H9 (cell line): ENCODE results near the gene AP2S1. TPM values are rescaled to one million over a fixed set of nuclear protein-coding genes. Genes with fewer than 3 reads are reported as not detected.
"Not testable (repeated sequence)": the region's sequence is repeated elsewhere in the genome, so short reads cannot be mapped to it uniquely, and the experiment has no call there.

Experiments used
- DNase-seq: peaks from one replicate; pipeline ENCODE4 v3.0.0-alpha.2; 2017
- H2AFZ ChIP-seq: one replicate; pipeline ENCODE4 v1.6.1; 2013; ENCODE audit warnings: mild to moderate bottlenecking, low read length, control low read depth, moderate library complexity
- H2AK5ac ChIP-seq: 2 replicates; pipeline ENCODE4 v1.6.1; 2013; ENCODE audit warnings: low read length, control low read depth, mixed read lengths; ENCODE audit not compliant: insufficient read length
- H2BK120ac ChIP-seq: one replicate; pipeline ENCODE4 v1.6.1; 2013; ENCODE audit warnings: low read depth, mild to moderate bottlenecking, low read length, control low read depth, inconsistent platforms; ENCODE audit not compliant: poor library complexity, severe bottlenecking
- H2BK12ac ChIP-seq: 2 replicates; pipeline ENCODE4 v1.6.1; 2013; ENCODE audit warnings: low read length, control low read depth, mixed read lengths, low read depth; ENCODE audit not compliant: insufficient read length
- H2BK15ac ChIP-seq: 2 replicates; pipeline ENCODE4 v1.6.1; 2013; ENCODE audit warnings: low read depth, low read length, control low read depth
- H2BK20ac ChIP-seq: one replicate; pipeline ENCODE4 v1.6.1; 2013; ENCODE audit warnings: low read depth, mild to moderate bottlenecking, low read length, control low read depth, inconsistent platforms; ENCODE audit not compliant: poor library complexity, severe bottlenecking
- H2BK5ac ChIP-seq: 2 replicates; pipeline ENCODE4 v1.6.1; 2013; ENCODE audit warnings: low read length, control low read depth, mixed read lengths; ENCODE audit not compliant: insufficient read length
- H3K14ac ChIP-seq: 2 replicates; pipeline ENCODE4 v1.6.1; 2013; ENCODE audit warnings: low read length, control low read depth; ENCODE audit not compliant: insufficient read depth
- H3K18ac ChIP-seq: 2 replicates; pipeline ENCODE4 v1.6.1; 2013; ENCODE audit warnings: low read depth, mild to moderate bottlenecking, mixed read lengths, low read length, control low read depth; ENCODE audit not compliant: insufficient read length
- H3K23ac ChIP-seq: 2 replicates; pipeline ENCODE4 v1.6.1; 2013; ENCODE audit warnings: low read length, control low read depth, mixed read lengths, low read depth; ENCODE audit not compliant: insufficient read length
- H3K23me2 ChIP-seq: 2 replicates; pipeline ENCODE4 v1.6.1; 2013; ENCODE audit warnings: low read depth, mild to moderate bottlenecking, mixed read lengths, low read length, control low read depth; ENCODE audit not compliant: insufficient read length, poor library complexity, severe bottlenecking
- H3K27ac ChIP-seq: 2 replicates; pipeline ENCODE4 v1.5.1; 2013; ENCODE audit warnings: low read length, control low read depth, mixed read lengths, low read depth; ENCODE audit not compliant: insufficient read length
- H3K27me3 ChIP-seq: 2 replicates; pipeline ENCODE4 v1.6.1; 2013; ENCODE audit warnings: low read length, control low read depth, inconsistent platforms; ENCODE audit not compliant: insufficient read depth
- H3K4ac ChIP-seq: 2 replicates; pipeline ENCODE4 v1.6.1; 2013; ENCODE audit warnings: low read depth, mild to moderate bottlenecking, control low read depth, inconsistent platforms, low read length, moderate library complexity
- H3K4me1 ChIP-seq: 2 replicates; pipeline ENCODE4 v1.6.1; 2013; ENCODE audit warnings: low read length, control low read depth, inconsistent platforms; ENCODE audit not compliant: insufficient read depth
- H3K4me2 ChIP-seq: 2 replicates; pipeline ENCODE4 v1.6.1; 2013; ENCODE audit warnings: low read length, control low read depth, mixed read lengths; ENCODE audit not compliant: insufficient read length, insufficient read depth
- H3K56ac ChIP-seq: 2 replicates; pipeline ENCODE4 v1.6.1; 2013; ENCODE audit warnings: low read depth, mild to moderate bottlenecking, mixed read lengths, low read length, control low read depth; ENCODE audit not compliant: insufficient read length
- H3K79me1 ChIP-seq: 2 replicates; pipeline ENCODE4 v1.6.1; 2013; ENCODE audit warnings: low read depth, mild to moderate bottlenecking, moderate library complexity, low read length, control low read depth, inconsistent platforms; ENCODE audit not compliant: insufficient read depth, poor library complexity, severe bottlenecking
- H3K79me2 ChIP-seq: 2 replicates; pipeline ENCODE4 v1.6.1; 2013; ENCODE audit warnings: low read length, control low read depth, inconsistent platforms; ENCODE audit not compliant: insufficient read depth
- H3K9ac ChIP-seq: 2 replicates; pipeline ENCODE4 v1.6.1; 2013; ENCODE audit warnings: low read length, control low read depth, mixed read lengths; ENCODE audit not compliant: insufficient read length; ENCODE audit errors: extremely low read depth
- H3K9me3 ChIP-seq: one replicate; pipeline ENCODE4 v1.6.1; 2013; ENCODE audit warnings: low read depth, low read length, inconsistent platforms; ENCODE audit not compliant: control insufficient read depth
- H3T11ph ChIP-seq: one replicate; pipeline ENCODE4 v1.6.1; 2013; ENCODE audit warnings: mild to moderate bottlenecking, low read length, control low read depth, inconsistent platforms
- H4K20me1 ChIP-seq: one replicate; pipeline ENCODE4 v1.6.1; 2013; ENCODE audit not compliant: control insufficient read depth, insufficient read length, insufficient read depth
- H4K5ac ChIP-seq: 2 replicates; pipeline ENCODE4 v1.6.1; 2013; ENCODE audit warnings: low read depth, mild to moderate bottlenecking, mixed read lengths, low read length, control low read depth; ENCODE audit not compliant: insufficient read length
- H4K8ac ChIP-seq: replicated peaks from 2 replicates; pipeline ENCODE4 v1.6.1; 2013; ENCODE audit warnings: low read length, control low read depth, mixed read lengths, low read depth; ENCODE audit not compliant: insufficient read length
- H4K91ac ChIP-seq: 2 replicates; pipeline ENCODE4 v1.6.1; 2013; ENCODE audit warnings: low read depth, mild to moderate bottlenecking, moderate library complexity, mixed read lengths, low read length, control low read depth; ENCODE audit not compliant: insufficient read length
- H3K27ac Mint-ChIP-seq, 3 experiments: 2 replicates in 2 of 3; 3 replicates in 1 of 3; pipeline ENCODE4 v1.8.0; 2020 to 2021; ENCODE audit warnings: mixed read lengths in 3 of 3, mild to moderate bottlenecking in 1 of 3, moderate library complexity in 1 of 3
- H3K27me3 Mint-ChIP-seq: 2 replicates; pipeline ENCODE4 v1.8.0; 2021; ENCODE audit warnings: low read depth, mild to moderate bottlenecking, moderate library complexity, mixed read lengths
- H3K36me3 Mint-ChIP-seq, 3 experiments: 2 replicates in 2 of 3; 3 replicates in 1 of 3; pipeline ENCODE4 v1.8.0; 2020 to 2021; ENCODE audit warnings: low read depth in 3 of 3, mixed read lengths in 3 of 3; ENCODE audit not compliant: insufficient read depth in 1 of 3
- H3K4me1 Mint-ChIP-seq, 2 experiments: 2 replicates each; pipeline ENCODE4 v1.8.0; 2020; ENCODE audit warnings: mixed read lengths in 2 of 2
- H3K4me3 Mint-ChIP-seq, 2 experiments: 2 replicates in 1 of 2; 3 replicates in 1 of 2; pipeline ENCODE4 v1.8.0; 2020 to 2021; ENCODE audit warnings: mild to moderate bottlenecking in 2 of 2, mixed read lengths in 2 of 2, moderate library complexity in 1 of 2
- H3K9me3 Mint-ChIP-seq, 2 experiments: 2 replicates in 1 of 2; 3 replicates in 1 of 2; pipeline ENCODE4 v1.8.0; 2020; ENCODE audit warnings: mild to moderate bottlenecking in 2 of 2, mixed read lengths in 2 of 2, moderate library complexity in 1 of 2
- WGBS: extraction: QIAGEN DNeasy Blood & Tissue Kit; methylation state at CpG from one replicate; pipeline ENCODE4 v1.1.7; 2013; ENCODE audit warnings: missing lambda C conversion rate, low lambda C conversion rate, mixed read lengths; ENCODE audit not compliant: insufficient read length; ENCODE audit errors: extremely low coverage; 5-methylcytosine and 5-hydroxymethylcytosine counted together
- total RNA-seq: library from RNA; stranded (reverse); gene quantifications from 2 replicates; pipeline ENCODE4 v1.2.1, GENCODE V29; 2021
- TF ChIP-seq, protein P1 (sequence below): fragments of 200-600 bp; sonication (generic); conservative IDR thresholded peaks from 3 replicates; pipeline ENCODE4 v1.8.0; 2021; ENCODE audit warnings: antibody characterized with exemption, mild to moderate bottlenecking

The AP2S1 gene
- total RNA-seq, 1 experiment from 2014 or later: 193 TPM

DNA sequence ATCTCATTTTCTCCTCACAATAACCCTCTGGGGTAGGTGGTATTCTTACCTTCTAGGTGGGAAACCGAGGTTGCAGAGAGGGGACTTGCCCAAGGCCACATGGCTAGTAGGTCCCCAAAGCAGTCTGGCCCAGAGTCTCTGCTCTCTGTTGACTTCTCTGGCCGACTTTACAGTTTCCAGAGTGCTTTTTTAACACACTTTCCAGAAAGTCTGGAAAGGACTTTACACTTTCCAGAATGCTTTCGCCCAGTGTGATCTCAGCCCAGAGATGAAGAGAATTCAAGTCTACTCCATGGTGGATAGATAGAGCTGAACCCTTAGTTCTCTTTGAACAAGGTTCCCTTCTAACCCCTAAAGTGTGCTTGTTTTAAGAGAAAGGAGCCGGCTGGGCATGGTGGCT, 22.3 kb upstream of the AP2S1 start:
- Histone ChIP-seq H4K91ac (no peak overlapping the region), H3K18ac (no peak overlapping the region), H3K23ac (no peak overlapping the region), H2BK15ac (no peak overlapping the region), H3K27ac (no peak overlapping the region), H4K20me1 (no peaks in the 10 kb centered on the region), H3K9me3 (no peaks in the 10 kb centered on the region), H3K27me3 (no peaks in the 10 kb centered on the region), H3K4me2 (no peak overlapping the region), H3K4me1 (no peaks in the 10 kb centered on the region; the same call in 1 of the 2 replicates), H3K9ac (no peak overlapping the region), H3T11ph (no peak overlapping the region), H3K56ac (no peak overlapping the region), H3K23me2 (no peaks in the 10 kb centered on the region), H2BK5ac (no peak overlapping the region), H2AK5ac (no peak overlapping the region), H2AFZ (no peak overlapping the region), H4K5ac (no peak overlapping the region), H3K79me1 (no peaks in the 10 kb centered on the region), H2BK120ac (no peak overlapping the region), H3K14ac (no peak overlapping the region), H2BK12ac (no peak overlapping the region), H2BK20ac (no peak overlapping the region), H3K79me2 (peaks cover 21% of the 10 kb centered on the region; the same call in 1 of the 2 replicates), H3K4ac (no peak overlapping the region), H4K8ac (no peak overlapping the region)
- Mint-ChIP-seq H3K27me3 (no peaks in the 10 kb centered on the region), H3K4me1 (peaks cover 13 to 22% of the 10 kb centered on the region in 2 experiments), H3K4me3 (no peak overlapping the region), H3K27ac (no peak overlapping the region; a peak in 2 of 7 replicates), H3K9me3 (no peaks in the 10 kb centered on the region), H3K36me3 (peaks cover 0 to 13% (median 0%) of the 10 kb centered on the region in 3 experiments; a peak in 3 of 7 replicates)
- DNase-seq: no peak
- no CpG with 5 or more reads among the region's 4 CpGs for WGBS
- TF ChIP-seq, protein P1, sequence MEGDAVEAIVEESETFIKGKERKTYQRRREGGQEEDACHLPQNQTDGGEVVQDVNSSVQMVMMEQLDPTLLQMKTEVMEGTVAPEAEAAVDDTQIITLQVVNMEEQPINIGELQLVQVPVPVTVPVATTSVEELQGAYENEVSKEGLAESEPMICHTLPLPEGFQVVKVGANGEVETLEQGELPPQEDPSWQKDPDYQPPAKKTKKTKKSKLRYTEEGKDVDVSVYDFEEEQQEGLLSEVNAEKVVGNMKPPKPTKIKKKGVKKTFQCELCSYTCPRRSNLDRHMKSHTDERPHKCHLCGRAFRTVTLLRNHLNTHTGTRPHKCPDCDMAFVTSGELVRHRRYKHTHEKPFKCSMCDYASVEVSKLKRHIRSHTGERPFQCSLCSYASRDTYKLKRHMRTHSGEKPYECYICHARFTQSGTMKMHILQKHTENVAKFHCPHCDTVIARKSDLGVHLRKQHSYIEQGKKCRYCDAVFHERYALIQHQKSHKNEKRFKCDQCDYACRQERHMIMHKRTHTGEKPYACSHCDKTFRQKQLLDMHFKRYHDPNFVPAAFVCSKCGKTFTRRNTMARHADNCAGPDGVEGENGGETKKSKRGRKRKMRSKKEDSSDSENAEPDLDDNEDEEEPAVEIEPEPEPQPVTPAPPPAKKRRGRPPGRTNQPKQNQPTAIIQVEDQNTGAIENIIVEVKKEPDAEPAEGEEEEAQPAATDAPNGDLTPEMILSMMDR: no peak

DNA sequence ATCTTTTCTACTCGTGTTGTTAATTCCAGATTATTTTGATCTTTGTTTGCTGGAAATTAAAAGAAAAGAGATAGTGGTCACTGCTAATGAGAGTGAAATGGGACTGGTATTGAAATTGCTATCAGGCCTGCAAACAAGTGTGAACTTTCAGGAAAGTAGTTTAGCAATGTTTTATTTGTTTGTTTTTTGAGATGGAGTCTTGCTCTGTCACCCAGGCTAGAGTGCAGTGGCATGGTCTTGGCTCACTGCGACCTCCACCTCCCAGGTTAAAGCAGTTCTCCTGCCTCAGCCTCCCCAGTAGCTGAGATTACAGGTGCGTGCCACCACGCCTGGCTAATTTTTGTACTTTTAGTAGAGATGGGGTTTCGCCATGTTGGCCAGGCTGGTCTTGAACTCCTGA, 20.5 kb upstream of the AP2S1 start:
- not testable (repeated sequence) for H2AK5ac ChIP-seq, H3K27me3 ChIP-seq, H4K91ac ChIP-seq, H2BK120ac ChIP-seq, H2BK12ac ChIP-seq, H3K23me2 ChIP-seq, H3K27ac ChIP-seq, H3K9ac ChIP-seq, H2BK20ac ChIP-seq, H4K8ac ChIP-seq, H2BK5ac ChIP-seq, H3T11ph ChIP-seq, DNase-seq, H3K18ac ChIP-seq, H3K79me1 ChIP-seq, H3K4me1 ChIP-seq, H4K20me1 ChIP-seq, H2BK15ac ChIP-seq, H3K27me3 Mint-ChIP-seq, H3K4ac ChIP-seq, H4K5ac ChIP-seq, H3K23ac ChIP-seq, H3K4me3 Mint-ChIP-seq, H2AFZ ChIP-seq, H3K27ac Mint-ChIP-seq, H3K9me3 ChIP-seq, H3K56ac ChIP-seq, H3K4me2 ChIP-seq, H3K9me3 Mint-ChIP-seq, H3K14ac ChIP-seq
- H3K79me2 ChIP-seq: peaks cover 33% of the 10 kb centered on the region; the same call in 1 of the 2 replicates
- no CpG with 5 or more reads among the region's 5 CpGs for WGBS
- H3K4me1 Mint-ChIP-seq: peaks cover 26 to 31% of the 10 kb centered on the region in 2 experiments
- peaks cover 0 to 13% (median 0%) of the 10 kb centered on the region in 3 experiments; a peak in 3 of 7 replicates for H3K36me3 Mint-ChIP-seq
